ENCODE measurements around the gene BDH1. TPM values are rescaled to one million over a fixed set of nuclear protein-coding genes. Genes with fewer than 3 reads are reported as not detected.

The BDH1 gene
- total and polyA plus RNA-seq, 2 of the 13 experiments (the other 11 are each of a cell fraction or from before 2014, with no cell fraction given), result 21.2 to 71.9 TPM

DNA sequence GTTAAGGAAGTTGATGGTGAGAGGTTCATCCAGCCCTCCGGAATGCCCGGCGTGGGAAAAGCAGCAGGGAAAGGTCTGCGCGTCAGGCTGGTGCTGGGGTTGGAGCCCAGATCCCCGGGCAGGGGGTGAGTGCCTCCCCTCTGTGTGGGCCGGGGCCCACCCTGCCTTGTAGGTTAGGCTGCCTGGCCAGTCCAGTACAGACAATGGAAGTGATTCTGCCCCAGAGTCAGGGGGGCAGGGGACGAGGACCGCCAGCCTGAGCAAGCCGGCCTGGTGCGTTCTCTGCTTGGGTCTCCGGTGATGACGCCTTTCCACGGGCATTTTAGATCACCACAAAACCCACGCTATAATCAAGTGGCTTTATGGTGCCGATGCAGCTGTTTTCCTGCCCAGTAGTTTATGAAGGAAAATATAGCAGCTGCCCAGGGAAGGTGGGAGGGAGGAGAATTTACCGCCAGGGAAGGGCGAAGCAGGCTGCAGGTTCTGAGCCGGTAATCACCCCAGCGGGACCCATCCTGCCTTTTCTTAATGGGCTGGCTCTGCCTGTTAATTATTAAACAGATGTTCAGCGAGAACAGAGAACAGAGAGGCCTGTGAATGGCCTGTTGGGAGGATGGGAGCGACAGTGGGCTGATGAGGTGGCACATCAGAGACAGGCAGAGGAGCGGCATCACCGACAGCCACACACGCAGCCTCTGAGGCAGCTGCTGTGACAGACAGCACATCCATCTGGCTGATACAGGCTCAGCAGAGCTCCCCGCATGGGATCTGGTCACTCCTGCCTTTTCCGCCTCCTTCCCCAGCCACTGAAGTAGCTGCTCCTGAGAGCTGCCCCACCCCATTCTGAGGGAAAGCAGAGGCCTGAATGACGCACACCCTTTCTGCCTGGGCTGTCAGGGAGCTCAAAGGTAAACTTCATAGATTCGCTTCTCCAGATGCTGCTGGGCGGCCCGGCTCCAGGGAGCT, 35.2 kb downstream of the BDH1 start (continued):
- TF ChIP-seq, protein P1, sequence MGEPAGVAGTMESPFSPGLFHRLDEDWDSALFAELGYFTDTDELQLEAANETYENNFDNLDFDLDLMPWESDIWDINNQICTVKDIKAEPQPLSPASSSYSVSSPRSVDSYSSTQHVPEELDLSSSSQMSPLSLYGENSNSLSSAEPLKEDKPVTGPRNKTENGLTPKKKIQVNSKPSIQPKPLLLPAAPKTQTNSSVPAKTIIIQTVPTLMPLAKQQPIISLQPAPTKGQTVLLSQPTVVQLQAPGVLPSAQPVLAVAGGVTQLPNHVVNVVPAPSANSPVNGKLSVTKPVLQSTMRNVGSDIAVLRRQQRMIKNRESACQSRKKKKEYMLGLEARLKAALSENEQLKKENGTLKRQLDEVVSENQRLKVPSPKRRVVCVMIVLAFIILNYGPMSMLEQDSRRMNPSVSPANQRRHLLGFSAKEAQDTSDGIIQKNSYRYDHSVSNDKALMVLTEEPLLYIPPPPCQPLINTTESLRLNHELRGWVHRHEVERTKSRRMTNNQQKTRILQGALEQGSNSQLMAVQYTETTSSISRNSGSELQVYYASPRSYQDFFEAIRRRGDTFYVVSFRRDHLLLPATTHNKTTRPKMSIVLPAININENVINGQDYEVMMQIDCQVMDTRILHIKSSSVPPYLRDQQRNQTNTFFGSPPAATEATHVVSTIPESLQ (CRISPR knock-in tag; conservative IDR thresholded peaks at IDR 0.05), result no peak
- TF ChIP-seq PHF20 (CRISPR knock-in tag; IDR thresholded peaks at IDR 0.05), result no peak
- no peak for TF ChIP-seq ZNF639 (CRISPR knock-in tag; conservative IDR thresholded peaks at IDR 0.05)
- TF ChIP-seq MBNL3 (CRISPR knock-in tag; conservative IDR thresholded peaks at IDR 0.05), result no peak
- TF ChIP-seq SP1 (IDR thresholded peaks at IDR 0.05), result no peak
- TF ChIP-seq SP1 (CRISPR knock-in tag; IDR thresholded peaks at IDR 0.05), result no peak
- peak; percentile 74; the same call in 1 of the 2 replicates for TF ChIP-seq CSRNP1 (CRISPR knock-in tag; IDR thresholded peaks at IDR 0.05)
- TF ChIP-seq RARG (CRISPR knock-in tag; IDR thresholded peaks at IDR 0.05; ENCODE audit: low read depth), result no peak
- no peak for TF ChIP-seq REL (CRISPR knock-in tag; conservative IDR thresholded peaks at IDR 0.05)
- TF ChIP-seq, protein P2, sequence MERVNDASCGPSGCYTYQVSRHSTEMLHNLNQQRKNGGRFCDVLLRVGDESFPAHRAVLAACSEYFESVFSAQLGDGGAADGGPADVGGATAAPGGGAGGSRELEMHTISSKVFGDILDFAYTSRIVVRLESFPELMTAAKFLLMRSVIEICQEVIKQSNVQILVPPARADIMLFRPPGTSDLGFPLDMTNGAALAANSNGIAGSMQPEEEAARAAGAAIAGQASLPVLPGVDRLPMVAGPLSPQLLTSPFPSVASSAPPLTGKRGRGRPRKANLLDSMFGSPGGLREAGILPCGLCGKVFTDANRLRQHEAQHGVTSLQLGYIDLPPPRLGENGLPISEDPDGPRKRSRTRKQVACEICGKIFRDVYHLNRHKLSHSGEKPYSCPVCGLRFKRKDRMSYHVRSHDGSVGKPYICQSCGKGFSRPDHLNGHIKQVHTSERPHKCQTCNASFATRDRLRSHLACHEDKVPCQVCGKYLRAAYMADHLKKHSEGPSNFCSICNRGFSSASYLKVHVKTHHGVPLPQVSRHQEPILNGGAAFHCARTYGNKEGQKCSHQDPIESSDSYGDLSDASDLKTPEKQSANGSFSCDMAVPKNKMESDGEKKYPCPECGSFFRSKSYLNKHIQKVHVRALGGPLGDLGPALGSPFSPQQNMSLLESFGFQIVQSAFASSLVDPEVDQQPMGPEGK (CRISPR knock-in tag; IDR thresholded peaks at IDR 0.05), result no peak; the same call in 1 of the 2 replicates
- TF ChIP-seq ZNF24 (IDR thresholded peaks at IDR 0.05), result no peak
- no peak for TF ChIP-seq ARNT (IDR thresholded peaks at IDR 0.05)
- TF ChIP-seq PAWR (CRISPR knock-in tag; IDR thresholded peaks at IDR 0.05; ENCODE audit: borderline replicate concordance), result no peak
- no peak for TF ChIP-seq RBAK (CRISPR knock-in tag; IDR thresholded peaks at IDR 0.05)
- TF ChIP-seq, protein P3, sequence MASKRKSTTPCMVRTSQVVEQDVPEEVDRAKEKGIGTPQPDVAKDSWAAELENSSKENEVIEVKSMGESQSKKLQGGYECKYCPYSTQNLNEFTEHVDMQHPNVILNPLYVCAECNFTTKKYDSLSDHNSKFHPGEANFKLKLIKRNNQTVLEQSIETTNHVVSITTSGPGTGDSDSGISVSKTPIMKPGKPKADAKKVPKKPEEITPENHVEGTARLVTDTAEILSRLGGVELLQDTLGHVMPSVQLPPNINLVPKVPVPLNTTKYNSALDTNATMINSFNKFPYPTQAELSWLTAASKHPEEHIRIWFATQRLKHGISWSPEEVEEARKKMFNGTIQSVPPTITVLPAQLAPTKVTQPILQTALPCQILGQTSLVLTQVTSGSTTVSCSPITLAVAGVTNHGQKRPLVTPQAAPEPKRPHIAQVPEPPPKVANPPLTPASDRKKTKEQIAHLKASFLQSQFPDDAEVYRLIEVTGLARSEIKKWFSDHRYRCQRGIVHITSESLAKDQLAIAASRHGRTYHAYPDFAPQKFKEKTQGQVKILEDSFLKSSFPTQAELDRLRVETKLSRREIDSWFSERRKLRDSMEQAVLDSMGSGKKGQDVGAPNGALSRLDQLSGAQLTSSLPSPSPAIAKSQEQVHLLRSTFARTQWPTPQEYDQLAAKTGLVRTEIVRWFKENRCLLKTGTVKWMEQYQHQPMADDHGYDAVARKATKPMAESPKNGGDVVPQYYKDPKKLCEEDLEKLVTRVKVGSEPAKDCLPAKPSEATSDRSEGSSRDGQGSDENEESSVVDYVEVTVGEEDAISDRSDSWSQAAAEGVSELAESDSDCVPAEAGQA (IDR thresholded peaks at IDR 0.05; ENCODE audit: low read depth), result no peak
- TF ChIP-seq, protein P3 (CRISPR knock-in tag; IDR thresholded peaks at IDR 0.05; ENCODE audit: borderline replicate concordance), result no peak
